Measurements from ENCODE around the gene KCTD16. TPM values are rescaled to one million over a fixed set of nuclear protein-coding genes. Genes with fewer than 3 reads are reported as not detected.

Gene KCTD16
- total RNA-seq, 1 experiment from 2014 or later: 0.64 TPM

DNA sequence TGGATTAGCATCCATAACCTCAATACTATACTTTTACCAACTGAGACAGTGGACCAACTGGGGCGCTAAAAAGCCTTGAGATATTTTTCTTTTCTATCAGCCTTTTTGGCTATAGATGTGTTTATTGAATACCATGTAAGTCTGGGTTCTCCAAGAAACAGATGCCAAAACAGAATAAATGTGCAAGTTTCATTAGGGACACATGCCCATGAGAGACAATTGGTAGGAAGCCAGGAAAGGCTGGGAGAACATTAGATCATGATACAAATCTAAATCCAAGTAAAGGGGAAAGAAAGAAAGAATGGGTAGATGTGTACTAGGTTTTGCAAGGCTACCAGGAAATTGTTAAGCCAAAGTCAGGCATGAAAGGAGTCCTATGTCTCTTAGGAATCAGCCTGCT is 152.5 kb downstream of the KCTD16 start:
- Histone ChIP-seq H3K27me3 (ENCODE audit: insufficient read depth, low read length) (no peaks in the 10 kb centered on the region), H3K4me1 (ENCODE audit: control insufficient read depth in 1 of 2, insufficient read depth in 2 of 2, low read length in 2 of 2) (no peaks in the 10 kb centered on the region), H3K4me3 (replicated peaks in 1 of 2; ENCODE audit: low read depth in 1 of 2, low read length in 2 of 2) (no peak overlapping the region), H3K36me3 (ENCODE audit: control insufficient read depth in 1 of 2, insufficient read depth in 2 of 2, low read length in 2 of 2) (no peaks in the 10 kb centered on the region), H3K9ac (ENCODE audit: low read length) (no peak overlapping the region), H4K20me1 (ENCODE audit: insufficient read depth) (no peaks in the 10 kb centered on the region), H3K27ac (ENCODE audit: low read depth, low read length) (no peak overlapping the region), H3K4me2 (ENCODE audit: low read length) (no peak overlapping the region), H3K79me2 (ENCODE audit: insufficient read depth, low read length) (no peaks in the 10 kb centered on the region), H3K9me3 (ENCODE audit: control insufficient read depth in 1 of 2, insufficient read depth in 1 of 2, low read depth in 1 of 2, low read length in 2 of 2) (no peaks in the 10 kb centered on the region), H2AFZ (ENCODE audit: low read depth, low read length, poor library complexity, severe bottlenecking) (no peak overlapping the region), H3K9me2 (ENCODE audit: insufficient read depth) (no peaks in the 10 kb centered on the region)
- no peak for TF ChIP-seq SIN3A (IDR thresholded peaks at IDR 0.05; ENCODE audit: low read depth)
- ATAC-seq (no peak), DNase-seq (ENCODE audit: low read depth, low spot score) (no peak)
- ChIA-PET POLR2A (no interaction called here), CTCF (no interaction called here), RAD21 (ENCODE audit: low non-redundant PET in 1 of 2, low total read pairs in 2 of 2, uncharacterized antibody in 2 of 2, unreplicated experiment in 2 of 2) (no interaction called here)
- intact Hi-C loops (cut with micrococcal nuclease): no loop called here
- BruUV-seq (replicated peaks): no TSS peak

DNA sequence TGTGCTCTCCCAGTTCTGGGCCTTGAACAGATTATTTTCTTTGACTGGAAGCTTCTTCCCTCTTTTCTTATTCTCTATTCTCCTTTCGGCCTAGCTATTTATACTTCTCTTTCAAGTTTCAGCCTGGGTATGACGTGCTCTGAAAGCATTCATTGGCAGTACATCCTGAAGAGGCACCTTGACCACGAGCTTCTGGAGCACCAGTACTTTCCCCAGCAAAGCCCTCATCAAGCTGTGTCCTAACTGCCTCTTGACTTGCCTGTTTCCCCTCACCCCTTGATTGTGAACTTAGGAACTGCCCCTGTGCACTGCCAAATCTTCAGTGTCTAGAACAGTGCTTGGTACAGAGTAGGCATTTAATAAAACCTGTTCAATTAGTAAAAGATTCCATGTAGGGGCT is 154.9 kb downstream of the KCTD16 start:
- no TSS peak for BruUV-seq (replicated peaks)
- RAD21 ChIA-PET (ENCODE audit: low non-redundant PET in 1 of 2, low total read pairs in 2 of 2, uncharacterized antibody in 2 of 2, unreplicated experiment in 2 of 2): no interaction called here
- H3K9me3 ChIP-seq (ENCODE audit: control insufficient read depth in 1 of 2, insufficient read depth in 1 of 2, low read depth in 1 of 2, low read length in 2 of 2): no peaks in the 10 kb centered on the region
- POLR2A ChIA-PET: no interaction called here
- intact Hi-C loops (cut with micrococcal nuclease): no loop called here
- no peaks in the 10 kb centered on the region for H3K27me3 ChIP-seq (ENCODE audit: insufficient read depth, low read length)
- no peak overlapping the region for H3K9ac ChIP-seq (ENCODE audit: low read length)
- no peaks in the 10 kb centered on the region for H3K79me2 ChIP-seq (ENCODE audit: insufficient read depth, low read length)
- no peaks in the 10 kb centered on the region for H3K9me2 ChIP-seq (ENCODE audit: insufficient read depth)
- DNase-seq (ENCODE audit: low read depth, low spot score) (no peak), ATAC-seq (no peak)
- H3K4me1 ChIP-seq (ENCODE audit: control insufficient read depth in 1 of 2, insufficient read depth in 2 of 2, low read length in 2 of 2): no peaks in the 10 kb centered on the region
- H3K36me3 ChIP-seq (ENCODE audit: control insufficient read depth in 1 of 2, insufficient read depth in 2 of 2, low read length in 2 of 2): no peaks in the 10 kb centered on the region
- no peaks in the 10 kb centered on the region for H4K20me1 ChIP-seq (ENCODE audit: insufficient read depth)
- CTCF ChIA-PET: no interaction called here
- TF ChIP-seq EGR1 (IDR thresholded peaks at IDR 0.05; ENCODE audit: low read depth): no peak
- no peak for TF ChIP-seq YY1 (IDR thresholded peaks at IDR 0.05; ENCODE audit: extremely low read depth, insufficient replicate concordance, low read depth, low read length)
- no peak for TF ChIP-seq RAD21 (IDR thresholded peaks at IDR 0.05; ENCODE audit: low read depth)
- TF ChIP-seq, protein P1, sequence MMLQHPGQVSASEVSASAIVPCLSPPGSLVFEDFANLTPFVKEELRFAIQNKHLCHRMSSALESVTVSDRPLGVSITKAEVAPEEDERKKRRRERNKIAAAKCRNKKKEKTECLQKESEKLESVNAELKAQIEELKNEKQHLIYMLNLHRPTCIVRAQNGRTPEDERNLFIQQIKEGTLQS (IDR thresholded peaks at IDR 0.05): no peak
- TF ChIP-seq ELF1 (IDR thresholded peaks at IDR 0.05; ENCODE audit: borderline replicate concordance, low read depth): no peak
- no peak for TF ChIP-seq ZFX (IDR thresholded peaks at IDR 0.05)
- no peak for TF ChIP-seq JUND (IDR thresholded peaks at IDR 0.05)
- no peak for TF ChIP-seq EZH2phosphoT487 (IDR thresholded peaks at IDR 0.05; ENCODE audit: borderline replicate concordance)
- no peak for TF ChIP-seq ZNF274 (IDR thresholded peaks at IDR 0.05; ENCODE audit: low read depth, low read length)
- no peak for TF ChIP-seq SP1 (IDR thresholded peaks at IDR 0.05; ENCODE audit: low read depth)
- TF ChIP-seq, protein P2, sequence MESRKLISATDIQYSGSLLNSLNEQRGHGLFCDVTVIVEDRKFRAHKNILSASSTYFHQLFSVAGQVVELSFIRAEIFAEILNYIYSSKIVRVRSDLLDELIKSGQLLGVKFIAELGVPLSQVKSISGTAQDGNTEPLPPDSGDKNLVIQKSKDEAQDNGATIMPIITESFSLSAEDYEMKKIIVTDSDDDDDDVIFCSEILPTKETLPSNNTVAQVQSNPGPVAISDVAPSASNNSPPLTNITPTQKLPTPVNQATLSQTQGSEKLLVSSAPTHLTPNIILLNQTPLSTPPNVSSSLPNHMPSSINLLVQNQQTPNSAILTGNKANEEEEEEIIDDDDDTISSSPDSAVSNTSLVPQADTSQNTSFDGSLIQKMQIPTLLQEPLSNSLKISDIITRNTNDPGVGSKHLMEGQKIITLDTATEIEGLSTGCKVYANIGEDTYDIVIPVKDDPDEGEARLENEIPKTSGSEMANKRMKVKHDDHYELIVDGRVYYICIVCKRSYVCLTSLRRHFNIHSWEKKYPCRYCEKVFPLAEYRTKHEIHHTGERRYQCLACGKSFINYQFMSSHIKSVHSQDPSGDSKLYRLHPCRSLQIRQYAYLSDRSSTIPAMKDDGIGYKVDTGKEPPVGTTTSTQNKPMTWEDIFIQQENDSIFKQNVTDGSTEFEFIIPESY (IDR thresholded peaks at IDR 0.05; ENCODE audit: extremely low read depth, insufficient replicate concordance, low read length): no peak
- H3K27ac ChIP-seq (ENCODE audit: low read depth, low read length): no peak overlapping the region
- H3K4me3 ChIP-seq (replicated peaks in 1 of 2; ENCODE audit: low read depth in 1 of 2, low read length in 2 of 2): no peak overlapping the region
- no peak overlapping the region for H3K4me2 ChIP-seq (ENCODE audit: low read length)
- H2AFZ ChIP-seq (ENCODE audit: low read depth, low read length, poor library complexity, severe bottlenecking): no peak overlapping the region

Measured in HCT116 (cell line).